Measurements from ENCODE around the gene KREMEN1.

KREMEN1 gene

GRCh38 chr22:29040385-29041275, 32.2 kb upstream of the KREMEN1 start:
- DNase-seq (ENCODE audit: extremely low read depth, low read depth) = peak; percentile 82
- peak; percentile 96 for TF ChIP-seq CTCF (IDR thresholded peaks at IDR 0.05; ENCODE audit: low read depth, low read length)

DNA sequence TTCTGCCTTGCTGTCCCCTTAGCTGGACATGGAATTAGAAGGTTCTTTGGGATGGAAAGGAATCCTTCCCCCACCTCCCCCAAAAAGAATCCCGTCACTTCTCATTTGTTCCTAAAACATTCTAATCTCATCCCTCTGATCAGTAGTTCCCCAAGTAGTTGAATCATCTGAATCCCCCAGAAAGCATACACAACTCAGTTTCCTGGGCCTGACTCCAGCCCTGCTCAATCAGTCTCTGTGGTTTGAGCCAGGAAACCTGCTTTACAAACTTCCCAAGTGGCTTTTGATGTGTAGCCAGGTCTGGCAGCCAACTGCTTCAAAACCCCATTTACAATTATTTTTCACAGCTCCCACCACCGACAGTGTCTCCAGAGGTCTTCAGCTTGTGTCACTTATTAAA, 31.4 kb upstream of the KREMEN1 start:
- no peak for DNase-seq (ENCODE audit: extremely low read depth, low read depth)
- TF ChIP-seq CTCF (IDR thresholded peaks at IDR 0.05; ENCODE audit: low read depth, low read length) = no peak

DNA sequence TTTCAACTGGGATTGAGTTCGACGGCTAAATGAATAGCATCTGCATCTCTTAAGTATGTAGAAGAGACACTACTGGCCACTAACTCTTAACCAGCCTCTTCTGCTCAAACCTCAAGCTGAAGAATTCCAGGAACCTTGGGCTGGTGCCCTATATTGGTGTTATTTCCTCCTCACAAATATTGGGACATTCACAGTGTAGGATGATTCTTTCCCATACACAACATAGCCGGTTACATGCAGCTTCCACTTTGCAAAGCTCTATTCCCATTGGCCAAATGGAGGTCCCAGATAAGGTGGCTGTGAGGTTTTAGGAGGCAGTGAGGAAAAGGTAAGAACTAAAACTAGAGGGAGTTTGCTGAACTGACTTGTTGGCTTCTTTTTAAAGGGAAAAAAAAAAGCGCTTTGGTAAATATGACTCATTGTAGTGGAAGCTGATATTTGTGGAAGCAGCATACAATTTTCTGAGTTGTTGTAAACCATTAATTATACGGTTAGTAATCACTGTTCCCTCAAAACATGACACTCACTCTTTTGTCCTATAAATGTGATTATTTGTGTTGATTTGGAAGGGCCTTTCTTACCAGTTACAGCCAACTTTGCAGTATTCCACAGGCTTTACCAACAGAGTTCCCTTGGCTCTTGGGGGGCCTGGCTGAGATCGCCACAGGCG, 28.8 kb upstream of the KREMEN1 start:
- no peak for DNase-seq (ENCODE audit: extremely low read depth, low read depth)
- TF ChIP-seq CTCF (IDR thresholded peaks at IDR 0.05; ENCODE audit: low read depth, low read length) = no peak

DNA sequence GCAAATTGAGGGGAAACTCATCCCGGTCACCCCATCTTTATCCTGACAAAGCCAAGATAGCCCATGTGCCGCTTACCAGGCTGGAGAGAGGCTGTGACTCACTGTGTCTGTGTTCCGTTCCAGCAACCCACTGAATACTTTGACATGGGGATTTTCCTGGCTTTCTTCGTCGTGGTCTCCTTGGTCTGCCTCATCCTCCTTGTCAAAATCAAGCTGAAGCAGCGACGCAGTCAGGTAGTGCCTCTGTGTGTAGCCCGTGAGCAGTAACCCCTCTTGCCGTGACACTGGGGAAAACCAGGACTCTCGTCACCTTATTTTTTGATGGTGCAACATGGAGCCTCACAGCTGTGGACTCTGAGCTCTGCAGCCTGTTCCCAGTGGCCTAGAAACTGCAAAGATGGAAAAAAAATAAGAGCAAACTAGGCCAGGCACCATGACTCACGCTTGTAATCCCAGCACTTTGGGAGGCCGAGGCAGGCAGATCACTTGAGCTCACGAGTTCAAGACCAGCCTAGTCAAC, 28.1 kb upstream of the KREMEN1 start:
- no peak for DNase-seq (ENCODE audit: extremely low read depth, low read depth)
- TF ChIP-seq CTCF (IDR thresholded peaks at IDR 0.05; ENCODE audit: low read depth, low read length) = no peak

GRCh38 chr22:29048822-29049654, 23.8 kb upstream of the KREMEN1 start:
- no peak for TF ChIP-seq CTCF (IDR thresholded peaks at IDR 0.05; ENCODE audit: low read depth, low read length)

DNA sequence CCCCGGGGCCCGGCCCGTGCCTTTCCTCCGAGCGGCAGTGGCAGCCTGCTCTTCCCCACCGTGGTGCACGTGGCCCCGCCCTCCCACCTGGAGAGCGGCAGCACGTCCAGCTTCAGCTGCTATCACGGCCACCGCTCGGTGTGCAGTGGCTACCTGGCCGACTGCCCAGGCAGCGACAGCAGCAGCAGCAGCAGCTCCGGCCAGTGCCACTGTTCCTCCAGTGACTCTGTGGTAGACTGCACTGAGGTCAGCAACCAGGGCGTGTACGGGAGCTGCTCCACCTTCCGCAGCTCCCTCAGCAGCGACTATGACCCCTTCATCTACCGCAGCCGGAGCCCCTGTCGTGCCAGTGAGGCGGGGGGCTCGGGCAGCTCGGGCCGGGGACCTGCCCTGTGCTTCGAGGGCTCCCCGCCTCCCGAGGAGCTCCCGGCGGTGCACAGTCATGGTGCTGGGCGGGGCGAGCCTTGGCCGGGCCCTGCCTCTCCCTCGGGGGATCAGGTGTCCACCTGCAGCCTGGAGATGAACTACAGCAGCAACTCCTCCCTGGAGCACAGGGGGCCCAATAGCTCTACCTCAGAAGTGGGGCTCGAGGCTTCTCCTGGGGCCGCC, 23.1 kb upstream of the KREMEN1 start:
- DNase-seq (ENCODE audit: extremely low read depth, low read depth) = no peak
- TF ChIP-seq CTCF (IDR thresholded peaks at IDR 0.05; ENCODE audit: low read depth, low read length) = no peak

More at GRCh38 chr22:29048822-29049654, 23.8 kb upstream of the KREMEN1 start:
- no peak for DNase-seq (ENCODE audit: extremely low read depth, low read depth)
